Superior temporal gyrus (tissue), 1 donor: ENCODE results near the gene RGCC.

Source experiments
- DNase-seq: peaks from one replicate; pipeline ENCODE4 v3.0.0-alpha.2; 2016; ENCODE audit errors: extremely low spot score

The RGCC gene

DNA sequence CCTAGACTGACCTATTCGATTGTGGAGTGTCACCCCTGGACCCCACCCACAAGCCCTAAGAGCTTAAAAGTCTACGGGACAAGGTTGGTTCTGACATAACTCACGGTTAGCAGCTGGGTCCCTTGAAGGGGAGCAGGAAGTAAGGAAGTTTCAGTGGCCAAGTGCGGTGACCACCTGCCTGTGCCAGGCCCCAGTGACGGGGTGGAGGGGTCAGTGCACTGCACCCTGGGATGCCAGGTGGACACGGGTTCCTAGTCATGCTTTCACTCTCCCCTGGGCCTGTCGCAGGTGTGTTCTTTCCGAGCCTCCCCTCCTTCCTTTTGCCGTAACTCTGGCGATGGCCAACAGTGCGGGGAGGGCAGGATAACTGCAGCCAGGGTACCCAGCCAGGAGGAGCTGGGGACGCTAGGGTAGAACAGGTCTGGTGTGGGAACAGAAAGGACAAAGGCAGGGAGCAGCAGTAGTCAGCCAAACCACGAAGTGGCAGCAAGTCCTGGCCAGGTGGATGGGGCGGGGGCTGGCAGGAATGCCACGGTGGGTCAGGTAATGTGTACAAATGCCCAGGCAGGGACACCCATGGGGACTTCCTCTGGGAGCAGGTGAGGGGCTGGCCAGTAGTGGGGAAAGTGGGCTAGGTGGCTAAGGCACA lies 58.3 kb downstream of the RGCC start:
- no peak for DNase-seq

DNA sequence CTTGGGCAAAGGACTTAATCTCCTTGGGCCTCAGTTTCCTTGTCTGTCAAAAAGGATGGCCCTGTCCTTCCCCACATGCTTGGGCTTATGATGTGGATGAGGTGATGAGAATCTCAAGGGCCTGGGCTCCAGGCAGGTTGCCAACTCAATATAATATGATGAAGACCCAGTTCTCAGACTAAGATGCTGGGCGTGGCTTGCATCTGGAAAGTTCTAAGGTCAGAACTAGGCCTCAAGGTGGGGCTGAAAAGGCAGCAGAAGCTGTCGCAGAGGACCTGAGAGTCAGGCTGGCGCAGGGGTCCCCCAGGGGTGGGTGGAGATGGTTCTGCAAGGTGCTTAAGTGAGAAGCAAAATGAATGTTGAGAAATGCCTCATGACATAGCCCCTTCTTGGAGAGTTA lies 58.8 kb downstream of the RGCC start:
- DNase-seq = no peak

DNA sequence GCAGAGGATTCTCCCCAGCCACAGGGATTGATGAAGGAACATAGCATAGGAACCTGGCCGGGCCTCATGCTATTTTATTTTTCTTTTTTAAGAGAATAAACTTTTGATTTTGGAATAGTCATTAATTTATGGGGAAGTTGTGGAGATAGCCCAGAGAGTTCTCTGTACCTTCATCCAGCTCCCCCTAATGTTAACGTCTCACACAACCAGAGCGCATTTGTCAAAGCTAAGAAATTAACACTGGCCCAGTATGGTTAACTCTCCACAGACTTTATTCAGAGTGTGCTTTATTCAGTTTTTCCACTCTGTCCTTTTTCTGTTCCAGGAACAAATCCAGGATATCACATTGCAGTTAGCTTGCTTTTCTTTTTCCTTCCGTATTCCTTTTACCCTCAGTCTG lies 59.4 kb downstream of the RGCC start:
- DNase-seq = no peak

DNA sequence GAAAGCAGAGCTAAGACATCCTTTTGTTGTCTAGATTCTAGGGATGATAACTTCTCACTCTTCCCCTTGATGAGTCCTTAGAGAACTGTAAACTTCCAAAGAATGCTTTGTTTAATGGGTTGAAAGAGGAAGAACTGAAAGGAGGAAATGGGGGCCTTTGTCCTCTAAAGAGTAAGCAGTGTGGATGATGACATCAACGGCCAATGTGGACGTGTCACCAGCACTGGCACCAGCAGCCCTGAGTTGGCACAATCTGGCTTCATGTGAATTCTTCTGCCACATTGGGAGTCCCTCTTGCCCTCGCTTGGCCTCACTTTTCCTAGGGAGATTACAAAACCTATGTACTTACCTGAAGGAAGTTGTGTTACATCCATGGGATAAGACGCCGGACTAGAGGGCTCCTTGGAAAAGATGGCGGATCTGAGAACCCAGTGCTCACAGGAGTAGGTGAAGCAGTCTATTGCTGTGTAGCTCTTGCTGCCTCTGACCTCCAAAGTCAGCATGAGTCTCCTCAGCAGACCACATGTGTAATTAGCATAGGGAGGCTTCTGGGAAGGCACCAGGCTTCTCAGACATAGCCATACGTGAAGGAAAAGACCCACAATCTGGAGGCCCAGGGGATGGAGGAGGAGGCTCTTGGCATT lies 62.8 kb downstream of the RGCC start:
- DNase-seq = no peak
